ENCODE data around the gene NANP.
"Not testable (repeated sequence)": the region's sequence is repeated elsewhere in the genome, so short reads cannot be mapped to it uniquely, and the experiment has no call there.

Gene NANP

GRCh38 chr20:25601659-25602058, 22.2 kb downstream of the NANP start:
- H3K4me1 Mint-ChIP-seq: no peaks in the 10 kb centered on the region
- H3K36me3 Mint-ChIP-seq (ENCODE audit: low read depth): no peaks in the 10 kb centered on the region
- TF ChIP-seq, protein P1, sequence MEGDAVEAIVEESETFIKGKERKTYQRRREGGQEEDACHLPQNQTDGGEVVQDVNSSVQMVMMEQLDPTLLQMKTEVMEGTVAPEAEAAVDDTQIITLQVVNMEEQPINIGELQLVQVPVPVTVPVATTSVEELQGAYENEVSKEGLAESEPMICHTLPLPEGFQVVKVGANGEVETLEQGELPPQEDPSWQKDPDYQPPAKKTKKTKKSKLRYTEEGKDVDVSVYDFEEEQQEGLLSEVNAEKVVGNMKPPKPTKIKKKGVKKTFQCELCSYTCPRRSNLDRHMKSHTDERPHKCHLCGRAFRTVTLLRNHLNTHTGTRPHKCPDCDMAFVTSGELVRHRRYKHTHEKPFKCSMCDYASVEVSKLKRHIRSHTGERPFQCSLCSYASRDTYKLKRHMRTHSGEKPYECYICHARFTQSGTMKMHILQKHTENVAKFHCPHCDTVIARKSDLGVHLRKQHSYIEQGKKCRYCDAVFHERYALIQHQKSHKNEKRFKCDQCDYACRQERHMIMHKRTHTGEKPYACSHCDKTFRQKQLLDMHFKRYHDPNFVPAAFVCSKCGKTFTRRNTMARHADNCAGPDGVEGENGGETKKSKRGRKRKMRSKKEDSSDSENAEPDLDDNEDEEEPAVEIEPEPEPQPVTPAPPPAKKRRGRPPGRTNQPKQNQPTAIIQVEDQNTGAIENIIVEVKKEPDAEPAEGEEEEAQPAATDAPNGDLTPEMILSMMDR (IDR thresholded peaks at IDR 0.05): no peak
- H3K9me3 Mint-ChIP-seq: no peaks in the 10 kb centered on the region
- H3K27ac Mint-ChIP-seq: no peak overlapping the region
- H3K4me3 Mint-ChIP-seq: no peak overlapping the region
- no peak for DNase-seq
- no peaks in the 10 kb centered on the region for H3K27me3 Mint-ChIP-seq (ENCODE audit: low read depth, poor library complexity)

- DNase-seq: no peak
- H3K27ac Mint-ChIP-seq: no peak overlapping the region
- no peaks in the 10 kb centered on the region for H3K36me3 Mint-ChIP-seq (ENCODE audit: low read depth)
- H3K9me3 Mint-ChIP-seq: no peaks in the 10 kb centered on the region
- H3K27me3 Mint-ChIP-seq (ENCODE audit: low read depth, poor library complexity): no peaks in the 10 kb centered on the region
- TF ChIP-seq, protein P1 (IDR thresholded peaks at IDR 0.05): no peak
- no peak overlapping the region for H3K4me3 Mint-ChIP-seq
- no peaks in the 10 kb centered on the region for H3K4me1 Mint-ChIP-seq
Observed at GRCh38 chr20:25600632-25601031, 23.2 kb downstream of the NANP start.

DNA sequence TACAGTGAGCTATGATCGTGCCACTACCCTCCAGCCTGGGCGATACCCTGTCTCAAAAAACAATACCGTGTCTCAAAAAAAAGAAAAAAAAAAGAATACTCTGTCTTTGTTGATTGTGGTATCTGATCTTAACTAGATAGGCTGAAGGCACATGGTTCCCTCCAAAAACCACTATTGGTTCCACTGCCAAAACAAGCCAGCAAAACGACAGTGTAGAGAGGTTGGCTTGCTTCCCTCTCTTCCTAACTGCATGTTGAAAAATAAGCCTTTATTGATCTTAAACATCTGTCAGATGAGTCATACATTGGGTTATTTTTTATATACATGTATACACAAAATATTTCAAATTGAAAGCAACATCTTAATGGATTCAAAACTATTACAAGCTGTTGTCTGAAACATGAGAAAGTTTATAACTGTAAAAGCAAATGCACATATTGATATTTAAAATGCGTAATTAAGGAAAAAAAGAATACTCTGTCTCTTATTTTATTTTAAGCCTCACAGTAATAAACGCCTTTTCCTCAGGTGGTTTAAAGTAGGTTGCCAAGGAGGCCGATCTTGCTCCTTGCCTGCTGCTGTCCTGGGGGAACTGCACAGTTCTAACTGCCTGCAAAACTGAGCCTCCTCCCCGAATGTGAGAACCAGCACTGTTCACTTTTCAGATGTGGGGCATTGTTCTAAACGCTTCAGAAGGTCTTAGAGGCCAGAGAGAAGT, 31.5 kb downstream of the NANP start:
- no peaks in the 10 kb centered on the region for H3K9me3 Mint-ChIP-seq
- TF ChIP-seq, protein P1 (IDR thresholded peaks at IDR 0.05): no peak
- no peak overlapping the region for H3K4me3 Mint-ChIP-seq
- no peaks in the 10 kb centered on the region for H3K4me1 Mint-ChIP-seq
- no peak for DNase-seq
- H3K36me3 Mint-ChIP-seq (ENCODE audit: low read depth): no peaks in the 10 kb centered on the region
- H3K27me3 Mint-ChIP-seq (ENCODE audit: low read depth, poor library complexity): no peaks in the 10 kb centered on the region
- no peak overlapping the region for H3K27ac Mint-ChIP-seq

DNA sequence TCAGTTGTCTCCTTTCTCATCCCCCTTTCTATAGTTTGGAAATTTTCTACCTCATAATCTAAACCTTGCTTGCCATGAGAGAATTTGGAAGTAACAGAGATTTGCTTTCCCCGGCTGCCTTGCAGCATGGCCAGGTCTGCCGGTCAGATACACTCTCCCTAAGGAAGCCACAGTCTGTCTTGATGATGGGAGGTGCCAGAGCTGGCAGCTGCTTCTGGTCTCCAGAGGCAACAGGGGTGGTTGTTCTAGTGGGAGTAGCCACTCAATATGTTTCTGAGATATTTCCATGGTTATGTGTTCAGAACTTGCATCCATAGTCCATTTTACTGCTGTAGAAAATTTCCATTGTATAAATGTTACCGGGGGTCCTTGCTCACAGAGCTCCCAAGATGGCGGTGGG, 33.0 kb downstream of the NANP start:
- H3K4me3 Mint-ChIP-seq; H3K36me3 Mint-ChIP-seq (ENCODE audit: low read depth); H3K27ac Mint-ChIP-seq; H3K4me1 Mint-ChIP-seq; H3K27me3 Mint-ChIP-seq (ENCODE audit: low read depth, poor library complexity); DNase-seq; H3K9me3 Mint-ChIP-seq: not testable (repeated sequence)

DNA sequence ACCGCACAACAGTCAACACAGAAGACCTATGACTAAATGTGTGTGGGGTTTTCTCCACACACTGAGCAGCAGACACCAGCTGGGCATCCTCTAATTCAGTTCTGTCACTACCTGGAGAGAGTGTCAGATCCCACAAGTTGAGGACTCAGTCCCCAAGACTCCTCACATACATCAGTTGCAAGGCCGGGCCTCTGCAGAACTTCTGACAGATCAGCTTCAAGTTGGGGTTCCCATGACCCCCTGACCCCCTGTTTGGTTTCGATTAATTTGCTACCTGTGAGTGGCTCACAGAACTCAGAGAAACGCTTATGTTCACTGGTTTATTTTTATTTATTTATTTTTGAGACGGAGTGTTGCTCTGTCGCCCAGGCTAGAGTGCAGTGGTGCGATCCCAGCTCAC, 35.3 kb downstream of the NANP start:
- H3K27me3 Mint-ChIP-seq (ENCODE audit: low read depth, poor library complexity): no peaks in the 10 kb centered on the region
- H3K4me1 Mint-ChIP-seq: peaks cover 11% of the 10 kb centered on the region
- H3K4me3 Mint-ChIP-seq: no peak overlapping the region
- H3K36me3 Mint-ChIP-seq (ENCODE audit: low read depth): peaks cover 8% of the 10 kb centered on the region
- H3K9me3 Mint-ChIP-seq: peaks cover 3% of the 10 kb centered on the region
- TF ChIP-seq, protein P1 (IDR thresholded peaks at IDR 0.05): no peak
- no peak for DNase-seq
- H3K27ac Mint-ChIP-seq: no peak overlapping the region

- DNase-seq: no peak
- H3K9me3 Mint-ChIP-seq: peaks cover 3% of the 10 kb centered on the region
- H3K4me1 Mint-ChIP-seq: peaks cover 21% of the 10 kb centered on the region
- no peaks in the 10 kb centered on the region for H3K27me3 Mint-ChIP-seq (ENCODE audit: low read depth, poor library complexity)
- TF ChIP-seq, protein P1 (IDR thresholded peaks at IDR 0.05): no peak
- peaks cover 18% of the 10 kb centered on the region for H3K36me3 Mint-ChIP-seq (ENCODE audit: low read depth)
- H3K27ac Mint-ChIP-seq: no peak overlapping the region
- H3K4me3 Mint-ChIP-seq: no peak overlapping the region
Observed at GRCh38 chr20:25587536-25587935, 36.3 kb downstream of the NANP start.

Measured in nephron progenitor cell (in vitro differentiated cells).